Gastroesophageal sphincter (tissue), 3 donors: ENCODE data around the gene IFI44L.

Experiments
- CTCF ChIP-seq, 4 experiments: fragments of 200-600 bp in 2 of 4; fragments of 450-650 bp in 2 of 4; sonication (generic) in 1 of 4; IDR thresholded peaks; one replicate each; pipeline ENCODE4 v1.5.1; 2017 to 2019; ENCODE audit warnings: antibody characterized with exemption in 4 of 4, mild to moderate bottlenecking in 2 of 4, moderate library complexity in 2 of 4
- EP300 ChIP-seq: sonication (generic); formaldehyde crosslinking; IDR thresholded peaks from one replicate; pipeline ENCODE4 v1.6.1; 2017; ENCODE audit warnings: antibody characterized with exemption, mild to moderate bottlenecking
- POLR2AphosphoS5 ChIP-seq: sonication (generic); formaldehyde crosslinking; IDR thresholded peaks from one replicate; pipeline ENCODE4 v1.6.1; 2017; ENCODE audit warnings: antibody characterized with exemption

- TF ChIP-seq CTCF (IDR thresholded peaks at IDR 0.05): no peak
- no peak for TF ChIP-seq POLR2AphosphoS5
- TF ChIP-seq EP300: no peak
These were observed 824 bp upstream of the IFI44L start for GRCh38 chr1:78619446-78619802.
